IgD-negative memory B cell (primary cell): ENCODE results near the gene GALNT1. TPM values are rescaled to one million over a fixed set of nuclear protein-coding genes. Genes with fewer than 3 reads are reported as not detected.
"Not testable (repeated sequence)": the region's sequence is repeated elsewhere in the genome, so short reads cannot be mapped to it uniquely, and the experiment has no call there.

Experiments used
- H3K27ac Mint-ChIP-seq, 3 donors: one replicate each; pipeline ENCODE4 v1.8.0; 2020 to 2022; ENCODE audit warnings: mild to moderate bottlenecking in 3 of 3, mixed read lengths in 3 of 3, moderate library complexity in 1 of 3
- H3K27me3 Mint-ChIP-seq: one replicate; pipeline ENCODE4 v1.8.0; 2021; ENCODE audit warnings: mixed read lengths
- H3K36me3 Mint-ChIP-seq: one replicate; pipeline ENCODE4 v1.8.0; 2020; ENCODE audit warnings: mild to moderate bottlenecking, mixed read lengths
- H3K4me1 Mint-ChIP-seq, 3 donors: one replicate each; pipeline ENCODE4 v1.8.0; 2020 to 2022; ENCODE audit warnings: mixed read lengths in 3 of 3, mild to moderate bottlenecking in 1 of 3
- H3K4me3 Mint-ChIP-seq, 4 donors: one replicate each; pipeline ENCODE4 v1.8.0; 2020 to 2022; ENCODE audit warnings: mild to moderate bottlenecking in 4 of 4, mixed read lengths in 4 of 4, moderate library complexity in 3 of 4
- H3K9me3 Mint-ChIP-seq, 3 donors: one replicate each; pipeline ENCODE4 v1.8.0; 2020 to 2021; ENCODE audit warnings: mixed read lengths in 3 of 3, mild to moderate bottlenecking in 1 of 3
- polyA plus RNA-seq: library from polyadenylated mRNA; unstranded; fragments of 300-500 nt; fragmentation: Illumina TruSeq; gene quantifications from one replicate; pipeline ENCODE4 v1.2.3, GENCODE V29; 2021

GALNT1 gene
- 15.5 TPM for polyA plus RNA-seq

GRCh38 chr18:35581546-35581897 is at the start of gene GALNT1:
Gene GALNT1, plus strand, starts transcription at chr18:35581740. Its CDS starts 72,923 bp downstream, at chr18:35654663.
- Mint-ChIP-seq H3K27ac (peak within 1 kb of the TSS; percentile 8 to 73 (median 71)), H3K27me3 (peaks cover 2% of the 10 kb centered on the region), H3K36me3 (no peaks in the 10 kb centered on the region), H3K4me1 (peaks cover 24 to 33% (median 25%) of the 10 kb centered on the region in 3 donors), H3K4me3 (peak within 1 kb of the TSS; percentile 81 to 93 (median 87)), H3K9me3 (peaks cover 0 to 3% (median under 1%) of the 10 kb centered on the region in 3 donors)

GRCh38 chr18:35533916-35534405 is 47.6 kb upstream of the GALNT1 start:
- Mint-ChIP-seq H3K9me3 (peaks cover 6 to 29% (median 11%) of the 10 kb centered on the region in 3 donors), H3K27ac (no peak overlapping the region), H3K4me3 (no peak overlapping the region), H3K27me3 (peaks cover 14% of the 10 kb centered on the region), H3K4me1 (no peaks in the 10 kb centered on the region), H3K36me3 (peaks cover 4% of the 10 kb centered on the region)

- Mint-ChIP-seq H3K9me3 (peaks cover 5 to 23% (median 9%) of the 10 kb centered on the region in 3 donors), H3K27me3 (peaks cover 12% of the 10 kb centered on the region), H3K4me3 (no peak overlapping the region), H3K27ac (no peak overlapping the region), H3K36me3 (peaks cover 4% of the 10 kb centered on the region), H3K4me1 (no peaks in the 10 kb centered on the region)
Measured at GRCh38 chr18:35535297-35535696, 46.2 kb upstream of the GALNT1 start.

DNA sequence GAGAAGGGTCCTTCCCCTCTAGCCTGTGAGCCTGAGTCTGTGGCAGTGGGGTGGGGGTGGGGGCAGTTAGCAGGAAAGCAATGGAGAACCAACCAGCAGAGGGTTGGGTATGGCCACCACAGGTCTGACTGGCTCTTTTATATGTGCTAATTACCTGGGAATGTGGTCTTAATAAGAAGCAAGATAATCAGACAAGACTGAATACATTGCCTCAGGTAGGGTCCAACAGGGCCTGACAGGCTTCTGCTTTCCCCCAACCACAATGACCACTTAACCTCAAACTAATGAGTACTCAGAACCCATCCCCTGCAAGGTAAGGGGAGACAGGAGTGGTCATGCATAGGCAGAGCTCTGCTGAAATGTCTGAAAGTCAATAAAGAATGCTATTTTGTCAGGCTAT is 39.2 kb upstream of the GALNT1 start:
- H3K36me3 Mint-ChIP-seq: peaks cover 3% of the 10 kb centered on the region
- H3K4me3 Mint-ChIP-seq: no peak overlapping the region
- peaks cover 0 to 8% (median 6%) of the 10 kb centered on the region in 3 donors for H3K9me3 Mint-ChIP-seq
- H3K4me1 Mint-ChIP-seq: no peaks in the 10 kb centered on the region
- H3K27me3 Mint-ChIP-seq: peaks cover 2% of the 10 kb centered on the region
- H3K27ac Mint-ChIP-seq: no peak overlapping the region

GRCh38 chr18:35547008-35547605 is 34.4 kb upstream of the GALNT1 start:
- Mint-ChIP-seq H3K36me3 (peaks cover 3% of the 10 kb centered on the region), H3K27ac (no peak overlapping the region), H3K9me3 (peaks cover 0 to 5% (median 2%) of the 10 kb centered on the region in 3 donors), H3K27me3 (peaks cover 4% of the 10 kb centered on the region), H3K4me3 (no peak overlapping the region), H3K4me1 (no peaks in the 10 kb centered on the region)

GRCh38 chr18:35549564-35549963 is 32.0 kb upstream of the GALNT1 start:
- Mint-ChIP-seq H3K4me3 (no peak overlapping the region), H3K9me3 (no peaks in the 10 kb centered on the region), H3K36me3 (peaks cover 2% of the 10 kb centered on the region), H3K27ac (no peak overlapping the region), H3K4me1 (no peaks in the 10 kb centered on the region), H3K27me3 (peaks cover 1% of the 10 kb centered on the region)

GRCh38 chr18:35553300-35553699 is 28.2 kb upstream of the GALNT1 start:
- H3K4me1 Mint-ChIP-seq: no peaks in the 10 kb centered on the region

DNA sequence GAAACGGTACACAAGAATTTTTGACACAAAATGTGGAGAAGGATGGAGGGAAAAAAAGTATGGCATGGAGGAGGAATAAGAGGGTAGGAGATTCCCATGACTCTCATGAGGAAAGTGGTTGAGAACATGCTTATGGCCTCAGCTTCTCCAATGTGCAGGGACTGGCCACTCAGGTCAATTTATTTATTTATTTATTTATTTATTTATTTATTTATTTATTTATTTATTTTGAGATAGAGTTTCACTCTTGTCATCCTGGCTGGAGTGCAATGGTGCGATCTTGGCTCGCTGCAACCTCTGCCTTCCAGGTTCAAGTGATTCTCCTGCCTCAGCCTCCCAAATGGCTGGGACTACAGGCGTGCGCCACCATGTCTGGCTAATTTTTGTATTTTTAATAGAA is 26.0 kb upstream of the GALNT1 start:
- H3K4me1 Mint-ChIP-seq, H3K27me3 Mint-ChIP-seq, H3K4me3 Mint-ChIP-seq, H3K36me3 Mint-ChIP-seq, H3K27ac Mint-ChIP-seq, H3K9me3 Mint-ChIP-seq: not testable (repeated sequence)

More at GRCh38 chr18:35553300-35553699, 28.2 kb upstream of the GALNT1 start:
- Mint-ChIP-seq H3K9me3 (no peaks in the 10 kb centered on the region), H3K27me3 (no peaks in the 10 kb centered on the region), H3K27ac (no peak overlapping the region), H3K4me3 (no peak overlapping the region), H3K36me3 (no peaks in the 10 kb centered on the region)

DNA sequence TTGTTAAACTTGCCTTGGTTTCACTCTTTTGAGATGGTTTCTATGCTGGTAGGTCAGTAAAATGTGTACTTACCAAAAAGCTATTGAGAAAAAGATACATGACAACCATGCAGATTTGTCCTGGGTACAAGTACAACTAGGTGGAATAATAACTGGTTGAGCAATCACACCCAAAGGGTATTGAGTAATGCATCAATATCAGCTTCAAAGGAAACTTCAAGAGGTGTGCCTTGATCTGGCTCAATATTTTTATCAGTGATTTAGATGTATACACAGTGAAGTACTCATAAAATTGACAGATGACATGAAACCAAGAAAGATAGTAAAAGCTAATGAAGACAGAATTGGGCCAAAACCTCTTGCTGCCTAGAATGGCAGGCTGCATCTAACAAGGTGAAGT is 21.7 kb upstream of the GALNT1 start:
- no peaks in the 10 kb centered on the region for H3K27me3 Mint-ChIP-seq
- H3K4me3 Mint-ChIP-seq: no peak overlapping the region
- no peaks in the 10 kb centered on the region for H3K9me3 Mint-ChIP-seq
- H3K27ac Mint-ChIP-seq: no peak overlapping the region
- peaks cover 4 to 9% (median 6%) of the 10 kb centered on the region in 3 donors for H3K4me1 Mint-ChIP-seq
- no peaks in the 10 kb centered on the region for H3K36me3 Mint-ChIP-seq

GRCh38 chr18:35564795-35565453 is 16.6 kb upstream of the GALNT1 start:
- no peaks in the 10 kb centered on the region for H3K27me3 Mint-ChIP-seq
- H3K4me3 Mint-ChIP-seq: peak overlapping the region; percentile 24 to 89 (median 75)
- H3K9me3 Mint-ChIP-seq: no peaks in the 10 kb centered on the region
- H3K36me3 Mint-ChIP-seq: no peaks in the 10 kb centered on the region
- H3K27ac Mint-ChIP-seq: peak overlapping the region; percentile 16 to 87 (median 53)
- peaks cover 12 to 16% (median 13%) of the 10 kb centered on the region in 3 donors for H3K4me1 Mint-ChIP-seq

GRCh38 chr18:35566019-35566418 is 15.5 kb upstream of the GALNT1 start:
- Mint-ChIP-seq H3K27me3 (no peaks in the 10 kb centered on the region), H3K36me3 (no peaks in the 10 kb centered on the region), H3K4me3 (no peak overlapping the region), H3K27ac (no peak overlapping the region), H3K4me1 (peaks cover 12 to 16% (median 13%) of the 10 kb centered on the region in 3 donors), H3K9me3 (no peaks in the 10 kb centered on the region)

GRCh38 chr18:35570182-35570581 is 11.4 kb upstream of the GALNT1 start:
- no peak overlapping the region for H3K4me3 Mint-ChIP-seq
- H3K36me3 Mint-ChIP-seq: no peaks in the 10 kb centered on the region
- H3K27me3 Mint-ChIP-seq: no peaks in the 10 kb centered on the region
- H3K27ac Mint-ChIP-seq: no peak overlapping the region
- peaks cover 5 to 9% (median 7%) of the 10 kb centered on the region in 3 donors for H3K4me1 Mint-ChIP-seq
- H3K9me3 Mint-ChIP-seq: no peaks in the 10 kb centered on the region

DNA sequence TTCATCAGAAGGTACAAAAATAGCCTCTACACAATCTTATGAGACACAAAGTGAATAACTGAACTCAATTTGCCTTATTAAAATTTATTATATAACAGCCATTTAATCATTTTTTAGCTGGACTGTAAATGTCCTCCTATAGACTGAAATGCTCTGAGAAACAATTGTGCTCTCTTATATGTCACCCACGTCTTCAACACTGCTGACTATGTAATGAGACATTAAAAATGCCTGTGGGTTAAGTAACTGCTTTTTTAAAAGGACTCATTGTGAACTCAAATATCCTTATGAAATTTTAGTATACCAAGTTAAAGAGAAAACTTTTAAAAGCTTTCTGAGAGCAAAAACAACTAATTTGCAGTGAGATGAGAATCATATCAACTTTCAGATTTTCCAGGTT is 10.4 kb upstream of the GALNT1 start:
- no peak overlapping the region for H3K27ac Mint-ChIP-seq
- H3K4me3 Mint-ChIP-seq: no peak overlapping the region
- peaks cover 0 to 5% (median 5%) of the 10 kb centered on the region in 3 donors for H3K9me3 Mint-ChIP-seq
- peaks cover 0 to 7% (median 6%) of the 10 kb centered on the region in 3 donors for H3K4me1 Mint-ChIP-seq
- H3K27me3 Mint-ChIP-seq: no peaks in the 10 kb centered on the region
- no peaks in the 10 kb centered on the region for H3K36me3 Mint-ChIP-seq

GRCh38 chr18:35572644-35573043 is 8.9 kb upstream of the GALNT1 start:
- H3K4me1 Mint-ChIP-seq: peaks cover 0 to 7% (median 4%) of the 10 kb centered on the region in 3 donors
- H3K27ac Mint-ChIP-seq: no peak overlapping the region
- peaks cover 2 to 12% (median 5%) of the 10 kb centered on the region in 3 donors for H3K9me3 Mint-ChIP-seq
- H3K27me3 Mint-ChIP-seq: no peaks in the 10 kb centered on the region
- peak overlapping the region in 2 of 4 donors; percentile 1 to 61 for H3K4me3 Mint-ChIP-seq
- H3K36me3 Mint-ChIP-seq: no peaks in the 10 kb centered on the region

GRCh38 chr18:35573531-35573930 is 8.0 kb upstream of the GALNT1 start:
- no peaks in the 10 kb centered on the region for H3K36me3 Mint-ChIP-seq
- peaks cover 2 to 12% (median 5%) of the 10 kb centered on the region in 3 donors for H3K9me3 Mint-ChIP-seq
- H3K27me3 Mint-ChIP-seq: no peaks in the 10 kb centered on the region
- peak overlapping the region in 1 of 3 donors; percentile 1 for H3K27ac Mint-ChIP-seq
- peaks cover 0 to 7% (median 5%) of the 10 kb centered on the region in 3 donors for H3K4me1 Mint-ChIP-seq
- H3K4me3 Mint-ChIP-seq: peak overlapping the region in 1 of 4 donors; percentile 1
